ENCODE results near the gene ZNF567.
"Not testable (repeated sequence)": the region's sequence is repeated elsewhere in the genome, so short reads cannot be mapped to it uniquely, and the experiment has no call there.

Gene ZNF567

GRCh38 chr19:36687214-36688056 is at the start of gene ZNF567:
TSS of gene ZNF567 (plus strand) at chr19:36687612. CDS start at chr19:36694868, 7,256 bp downstream.
- peak; percentile 97 for DNase-seq

GRCh38 chr19:36638862-36639510 is 48.4 kb upstream of the ZNF567 start:
- no peak for DNase-seq

- no peak for DNase-seq
These were observed 40.7 kb upstream of the ZNF567 start for GRCh38 chr19:36646746-36647145.

- no peak for DNase-seq
These were observed 34.5 kb upstream of the ZNF567 start for GRCh38 chr19:36652958-36653357.

GRCh38 chr19:36665832-36666231 is 21.6 kb upstream of the ZNF567 start:
- DNase-seq: no peak

- no peak for DNase-seq
These were observed 18.8 kb upstream of the ZNF567 start for GRCh38 chr19:36668646-36669045.

GRCh38 chr19:36672368-36672767 is 15.0 kb upstream of the ZNF567 start:
- DNase-seq: no peak

GRCh38 chr19:36674201-36674600 is 13.2 kb upstream of the ZNF567 start:
- no peak for DNase-seq

- no peak for DNase-seq
These were observed 8.0 kb upstream of the ZNF567 start for GRCh38 chr19:36679455-36679854.

GRCh38 chr19:36685835-36686234 is 1.6 kb upstream of the ZNF567 start:
- DNase-seq: no peak

GRCh38 chr19:36686365-36687213 is 823 bp upstream of the ZNF567 start:
- DNase-seq: no peak

GRCh38 chr19:36688058-36688457 is 646 bp downstream of the ZNF567 start:
- DNase-seq: no peak

- DNase-seq: no peak
These were observed 19.7 kb downstream of the ZNF567 start for GRCh38 chr19:36707134-36707533.

GRCh38 chr19:36709423-36709822 is 22.0 kb downstream of the ZNF567 start:
- DNase-seq: no peak

GRCh38 chr19:36719687-36720556 is 32.5 kb downstream of the ZNF567 start:
- DNase-seq: no peak

- DNase-seq: not testable (repeated sequence)
These were observed 48.8 kb downstream of the ZNF567 start for GRCh38 chr19:36736166-36736565.

GRCh38 chr19:36745870-36746269 is 58.5 kb downstream of the ZNF567 start:
- DNase-seq: no peak

- no peak for DNase-seq
These were observed 60.3 kb downstream of the ZNF567 start for GRCh38 chr19:36747750-36748149.

- DNase-seq: no peak
These were observed 61.2 kb downstream of the ZNF567 start for GRCh38 chr19:36748431-36749275.

- not testable (repeated sequence) for DNase-seq
These were observed 62.2 kb downstream of the ZNF567 start for GRCh38 chr19:36749613-36750012.

- no peak for DNase-seq
These were observed 62.8 kb downstream of the ZNF567 start for GRCh38 chr19:36750066-36750691.

All from CD4-positive, alpha-beta T cell treated with Interleukin-12 subunit alpha and Interleukin-12 subunit beta, for 1 hour (primary cell).